ENCODE measurements around the gene COL19A1.

DNA sequence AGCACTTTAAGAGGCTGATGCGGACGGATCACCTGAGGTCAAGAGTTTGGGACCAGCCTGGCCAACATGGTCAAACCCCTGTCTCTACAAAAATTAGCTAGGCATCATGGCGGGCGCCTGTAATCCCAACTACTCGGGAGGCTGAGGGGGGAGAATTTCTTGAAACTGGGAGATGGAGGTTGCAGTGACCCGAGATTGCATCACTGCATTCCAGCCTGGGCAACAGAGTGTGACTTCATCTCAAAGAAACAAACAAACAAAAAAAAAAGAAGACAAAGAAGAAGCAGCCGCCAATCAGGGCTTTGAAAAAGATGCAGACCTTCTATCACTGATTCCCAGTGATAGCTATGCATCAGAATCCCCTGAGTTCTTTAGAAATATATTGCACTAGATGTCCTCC, 379.8 kb downstream of the COL19A1 start:
- TF ChIP-seq EZH2 (IDR thresholded peaks at IDR 0.05) (no peak), POLR2AphosphoS5 (IDR thresholded peaks at IDR 0.05; ENCODE audit: borderline replicate concordance, low read depth, low read length) (no peak), FOXP2 (optimal IDR thresholded peaks at IDR 0.05; ENCODE audit: control extremely low read depth, extremely low read length, insufficient read depth) (no peak)
